ENCODE results near the gene CHST13.
A peak's percentile ranks its signal among the peaks of the same experiment; 100 is the strongest.

Gene CHST13

GRCh38 chr3:126523745-126524428 lies at the start of gene CHST13:
CHST13 (plus strand) TSS chr3:126524155; CDS start chr3:126524333, 178 bp downstream.
- DNase-seq (ENCODE audit: low read depth), result no peak

GRCh38 chr3:126474498-126475412 lies 49.2 kb upstream of the CHST13 start:
- no peak for DNase-seq (ENCODE audit: low read depth)

- DNase-seq (ENCODE audit: low read depth), result peak; percentile 81
Measured at GRCh38 chr3:126475413-126476114, 48.4 kb upstream of the CHST13 start, which contains the start of gene ZXDC. ZXDC (minus strand) TSS chr3:126475891; CDS start chr3:126475865, 26 bp downstream.

GRCh38 chr3:126476166-126477060 lies 47.5 kb upstream of the CHST13 start:
- DNase-seq (ENCODE audit: low read depth), result no peak

- no peak for DNase-seq (ENCODE audit: low read depth)
Measured at GRCh38 chr3:126477061-126477380, 46.9 kb upstream of the CHST13 start.

GRCh38 chr3:126478581-126479310 lies 45.2 kb upstream of the CHST13 start:
- DNase-seq (ENCODE audit: low read depth), result no peak

GRCh38 chr3:126479642-126480041 lies 44.3 kb upstream of the CHST13 start:
- DNase-seq (ENCODE audit: low read depth), result no peak

- DNase-seq (ENCODE audit: low read depth), result no peak
Measured at GRCh38 chr3:126480206-126480605, 43.7 kb upstream of the CHST13 start.

- no peak for DNase-seq (ENCODE audit: low read depth)
Measured at GRCh38 chr3:126480861-126481260, 43.1 kb upstream of the CHST13 start.

- DNase-seq (ENCODE audit: low read depth), result no peak
Measured at GRCh38 chr3:126481808-126482502, 42.0 kb upstream of the CHST13 start.

GRCh38 chr3:126482503-126483255 lies 41.3 kb upstream of the CHST13 start:
- no peak for DNase-seq (ENCODE audit: low read depth)

GRCh38 chr3:126483321-126483761 lies 40.6 kb upstream of the CHST13 start:
- DNase-seq (ENCODE audit: low read depth), result no peak

GRCh38 chr3:126484148-126484547 lies 39.8 kb upstream of the CHST13 start:
- no peak for DNase-seq (ENCODE audit: low read depth)

GRCh38 chr3:126484662-126485061 lies 39.3 kb upstream of the CHST13 start:
- DNase-seq (ENCODE audit: low read depth), result no peak

GRCh38 chr3:126485176-126485897 lies 38.6 kb upstream of the CHST13 start:
- no peak for DNase-seq (ENCODE audit: low read depth)

GRCh38 chr3:126485956-126486355 lies 38.0 kb upstream of the CHST13 start:
- DNase-seq (ENCODE audit: low read depth), result no peak

- DNase-seq (ENCODE audit: low read depth), result no peak
Measured at GRCh38 chr3:126486360-126486847, 37.6 kb upstream of the CHST13 start.

GRCh38 chr3:126487151-126487771 lies 36.7 kb upstream of the CHST13 start:
- no peak for DNase-seq (ENCODE audit: low read depth)

Data from CMK (cell line).